HG03103 (cell line): ENCODE data around the gene ZBTB12.
"Not testable (repeated sequence)": the region's sequence is repeated elsewhere in the genome, so short reads cannot be mapped to it uniquely, and the experiment has no call there.

Experiments used
- ATAC-seq: cut with Tn5 transposase; IDR thresholded peaks from one replicate; pipeline ENCODE4 v1.9.1; 2021; ENCODE audit warnings: low read depth; ENCODE audit not compliant: unreplicated experiment

ZBTB12 gene

DNA sequence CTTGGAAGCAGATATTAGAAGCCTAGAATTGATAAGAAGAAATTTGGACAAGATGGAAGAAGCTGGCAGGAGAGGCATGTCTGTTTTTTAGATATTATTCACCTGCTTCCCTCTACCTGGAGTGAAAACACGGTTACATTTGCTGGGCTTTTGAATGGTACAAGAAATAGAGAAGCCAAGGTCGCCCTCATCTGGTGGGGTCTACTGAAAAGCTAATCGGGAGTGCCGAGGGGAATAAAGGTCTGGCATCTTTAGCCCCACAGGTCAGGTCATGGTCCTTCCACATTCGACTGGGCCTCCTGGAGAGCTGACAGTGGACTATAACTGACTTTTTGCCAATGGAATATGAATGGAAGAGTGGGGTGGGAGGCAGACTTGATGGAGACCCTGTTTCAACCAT lies 21.1 kb upstream of the ZBTB12 start:
- no peak for ATAC-seq

DNA sequence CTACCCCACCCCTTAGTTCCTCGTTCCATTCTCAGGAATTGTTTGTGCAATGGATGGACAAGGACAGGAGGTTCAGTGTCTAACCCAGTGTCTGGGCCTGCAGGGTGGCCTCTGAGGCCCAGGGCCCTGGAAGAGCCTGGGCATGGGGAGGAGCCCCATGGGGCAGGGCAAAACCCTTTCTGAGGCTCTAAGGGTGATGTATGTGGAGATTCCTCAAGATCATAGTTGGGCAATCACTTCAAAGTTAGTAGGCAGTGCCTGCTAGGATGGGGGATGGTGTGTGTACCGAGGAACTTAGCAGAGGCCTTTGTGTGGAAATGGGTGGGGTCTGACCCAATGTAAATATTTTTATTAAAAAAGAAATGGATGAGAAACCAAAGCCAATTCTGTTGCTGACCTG lies 18.9 kb upstream of the ZBTB12 start:
- ATAC-seq, result no peak

- no peak for ATAC-seq
These were observed 17.9 kb upstream of the ZBTB12 start for GRCh38 chr6:31919624-31920303.

DNA sequence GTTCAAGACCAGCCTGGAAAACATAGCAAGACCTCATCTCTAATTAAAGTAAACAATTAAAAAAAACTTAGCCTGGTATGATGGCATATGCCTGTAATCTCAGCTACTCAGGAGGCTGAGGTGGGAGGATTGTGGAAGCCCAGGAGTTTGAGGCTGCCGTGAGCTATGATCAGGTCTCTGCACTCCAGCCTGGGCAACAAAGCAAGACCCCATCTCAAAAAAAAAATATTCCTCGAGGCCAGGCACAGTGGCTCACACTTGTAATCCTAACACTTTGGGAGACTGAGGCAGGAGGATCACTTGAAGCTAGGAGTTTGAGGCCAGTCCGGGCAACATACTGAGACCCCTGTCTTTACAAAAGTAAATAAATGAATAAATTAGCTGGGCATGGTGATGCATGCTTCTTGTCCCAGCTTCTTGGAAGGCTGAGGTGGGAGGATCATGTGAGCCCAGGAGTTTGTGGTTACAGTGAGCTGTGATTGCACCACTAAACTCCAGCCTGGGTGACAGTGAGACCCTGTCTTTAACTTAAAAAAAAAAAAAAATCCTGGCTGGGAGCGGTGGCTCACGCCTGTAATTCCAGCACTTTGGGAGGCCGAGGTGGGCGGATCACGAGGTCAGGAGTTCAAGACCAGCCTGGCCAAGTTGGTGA lies 16.3 kb upstream of the ZBTB12 start:
- ATAC-seq, result no peak

DNA sequence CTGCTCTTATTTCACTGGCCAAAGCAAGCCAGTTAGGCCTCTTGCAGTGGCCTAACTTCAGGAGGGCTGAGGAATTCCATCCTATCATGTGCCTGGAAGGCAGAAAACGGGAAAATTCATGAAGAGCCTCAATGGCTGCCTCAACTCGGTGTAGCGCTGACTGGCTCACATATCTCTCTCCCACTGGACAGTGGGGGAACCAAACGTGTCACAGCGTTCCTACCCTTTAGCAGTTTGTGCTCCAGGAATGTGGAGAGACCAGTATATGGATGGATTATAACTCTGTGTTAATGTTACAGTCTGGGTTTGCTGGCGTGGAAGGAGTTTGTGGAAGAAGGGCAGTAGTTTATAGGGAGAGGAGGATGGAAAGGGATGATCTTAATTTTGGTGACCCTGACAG lies 13.9 kb upstream of the ZBTB12 start:
- no peak for ATAC-seq

DNA sequence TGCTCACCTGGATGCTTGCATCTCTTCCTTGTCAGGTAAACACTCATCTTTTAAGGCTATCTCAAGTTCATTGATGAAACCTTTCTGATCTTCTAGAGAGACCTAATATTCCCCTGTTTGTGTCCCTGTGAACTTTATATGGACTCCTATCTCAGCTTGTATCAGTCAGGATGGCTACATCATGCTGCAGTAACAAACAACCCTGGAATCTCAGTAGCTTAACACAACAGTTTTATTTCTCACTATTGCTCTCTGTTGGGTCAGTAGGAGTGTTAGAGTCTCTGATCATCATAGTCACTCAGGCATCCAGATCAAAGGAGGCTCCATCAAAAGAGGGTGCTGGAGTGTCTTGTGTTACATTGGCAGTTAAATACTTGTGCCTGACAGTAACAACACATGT lies 13.5 kb upstream of the ZBTB12 start:
- no peak for ATAC-seq

- no peak for ATAC-seq
These were observed 10.1 kb upstream of the ZBTB12 start for GRCh38 chr6:31911826-31912585.

DNA sequence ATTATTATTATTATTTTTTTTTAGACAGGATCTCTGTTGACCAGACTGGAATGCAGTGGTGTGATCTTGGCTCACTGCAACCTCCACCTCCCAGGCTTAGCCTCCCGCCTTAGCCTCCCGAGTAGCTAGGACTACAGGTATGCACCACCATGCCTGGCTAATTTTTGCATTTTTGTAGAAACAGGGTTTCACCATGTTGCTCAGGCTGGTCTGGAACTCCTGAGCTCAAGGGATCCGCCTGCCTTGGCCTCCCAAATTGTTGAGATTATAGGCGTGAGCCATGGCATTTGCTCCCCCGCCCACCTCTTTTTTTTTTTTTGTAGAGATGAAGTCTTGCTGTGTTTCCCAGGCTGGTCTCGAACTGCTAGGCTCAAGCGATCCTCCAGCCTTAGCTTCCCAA lies 7.4 kb upstream of the ZBTB12 start:
- not testable (repeated sequence) for ATAC-seq

GRCh38 chr6:31908791-31909190 lies 6.9 kb upstream of the ZBTB12 start:
- ATAC-seq, result no peak

DNA sequence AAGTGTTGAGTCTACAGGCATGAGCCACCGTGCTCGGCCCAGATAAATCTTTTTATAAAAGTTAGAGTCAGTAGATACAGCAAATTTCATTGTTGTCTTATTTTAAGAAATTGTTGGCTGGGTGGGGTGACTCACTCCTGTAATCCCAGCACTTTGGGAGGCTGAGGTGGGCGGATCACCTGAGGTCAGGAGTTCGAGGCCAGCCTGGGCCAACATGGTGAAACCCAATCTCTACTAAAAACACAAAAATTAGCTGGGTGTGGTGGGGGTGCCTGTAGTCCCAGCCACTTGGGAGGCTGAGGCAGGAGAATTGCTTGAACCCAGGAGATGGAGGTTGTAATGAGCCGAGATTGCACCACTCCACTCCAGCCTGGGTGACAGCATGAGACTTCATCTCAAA lies 6.4 kb upstream of the ZBTB12 start:
- not testable (repeated sequence) for ATAC-seq

DNA sequence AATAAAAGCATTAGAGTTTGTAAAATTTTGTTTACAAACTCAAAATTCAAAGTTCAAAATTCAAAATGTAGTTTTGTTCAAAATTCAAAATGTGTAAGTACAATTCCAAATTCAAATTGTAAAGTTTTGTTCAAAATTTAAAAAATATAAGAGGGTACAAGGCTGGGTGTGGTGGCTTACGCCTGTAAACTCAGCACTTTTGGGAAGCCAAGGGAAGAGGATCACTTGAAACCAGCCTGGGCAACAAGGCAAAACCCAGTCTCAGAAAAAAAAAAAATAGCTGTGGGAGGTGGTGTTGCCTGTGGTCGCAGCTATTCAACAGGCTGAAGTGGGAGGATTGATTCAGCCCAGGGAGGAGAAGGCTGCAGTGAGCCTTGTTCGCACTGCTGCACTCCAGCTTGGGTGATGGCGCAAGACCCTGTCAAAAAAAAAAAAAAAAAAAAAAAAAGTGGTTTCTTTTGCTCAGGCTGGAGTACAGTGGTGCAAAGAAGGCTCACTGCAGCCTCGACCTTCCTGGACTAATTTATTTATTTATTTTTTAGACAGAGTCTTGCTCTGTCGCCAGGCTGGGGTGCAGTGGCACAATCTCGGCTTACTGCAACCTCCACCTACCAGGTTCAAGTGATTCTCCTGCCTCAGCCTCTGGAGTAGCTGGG lies 5.4 kb upstream of the ZBTB12 start:
- no peak for ATAC-seq

- not testable (repeated sequence) for ATAC-seq
These were observed 4.8 kb upstream of the ZBTB12 start for GRCh38 chr6:31906727-31907126.

GRCh38 chr6:31906122-31906521 lies 4.2 kb upstream of the ZBTB12 start:
- no peak for ATAC-seq

DNA sequence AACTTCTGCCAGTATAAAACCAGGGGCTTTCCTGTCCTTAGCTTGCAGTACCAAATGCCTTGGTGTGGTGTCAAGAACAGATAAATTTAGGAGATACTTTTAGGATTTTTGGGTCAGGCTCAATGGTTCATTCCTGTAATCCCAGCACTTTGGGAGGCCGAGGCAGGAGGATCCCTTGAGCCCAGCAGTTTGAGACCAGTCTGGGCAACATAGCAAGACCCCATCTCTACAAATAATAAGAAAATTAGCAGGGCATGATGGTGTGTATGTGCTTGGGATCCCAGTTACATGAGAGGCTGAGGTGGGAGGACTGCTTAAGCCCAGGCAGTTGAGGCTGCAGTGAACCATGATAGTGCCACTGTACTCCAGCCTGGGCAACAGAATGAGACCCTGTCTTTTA lies 3.2 kb upstream of the ZBTB12 start:
- ATAC-seq, result no peak

GRCh38 chr6:31903957-31904356 lies 2.1 kb upstream of the ZBTB12 start:
- ATAC-seq, result no peak

GRCh38 chr6:31901415-31901952 lies 402 bp downstream of the ZBTB12 start:
- no peak for ATAC-seq

DNA sequence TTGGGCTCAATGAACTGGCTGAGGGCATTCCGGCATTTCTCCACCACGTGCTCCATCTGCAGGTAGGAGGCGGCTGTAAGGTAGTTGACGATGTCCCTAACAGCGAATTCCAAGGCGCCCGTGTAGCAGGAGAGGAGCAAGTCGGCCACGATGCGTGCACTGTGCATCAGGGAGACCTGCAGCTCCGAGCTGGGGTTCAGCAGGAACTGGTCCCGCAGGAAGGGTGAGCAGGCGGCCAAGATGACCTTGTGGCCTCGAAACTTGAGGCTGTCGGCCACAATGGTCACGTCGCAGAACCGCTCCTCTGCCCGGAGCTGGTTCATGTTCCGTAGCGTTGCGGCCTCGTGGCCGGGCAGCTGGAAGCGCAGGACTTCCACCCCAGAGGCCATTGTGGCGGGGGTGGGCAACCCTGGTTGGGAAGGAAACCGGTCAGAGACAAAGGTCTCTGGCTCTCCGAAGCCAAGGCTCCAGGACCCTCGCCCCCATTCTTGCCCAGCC lies 920 bp downstream of the ZBTB12 start:
- no peak for ATAC-seq

DNA sequence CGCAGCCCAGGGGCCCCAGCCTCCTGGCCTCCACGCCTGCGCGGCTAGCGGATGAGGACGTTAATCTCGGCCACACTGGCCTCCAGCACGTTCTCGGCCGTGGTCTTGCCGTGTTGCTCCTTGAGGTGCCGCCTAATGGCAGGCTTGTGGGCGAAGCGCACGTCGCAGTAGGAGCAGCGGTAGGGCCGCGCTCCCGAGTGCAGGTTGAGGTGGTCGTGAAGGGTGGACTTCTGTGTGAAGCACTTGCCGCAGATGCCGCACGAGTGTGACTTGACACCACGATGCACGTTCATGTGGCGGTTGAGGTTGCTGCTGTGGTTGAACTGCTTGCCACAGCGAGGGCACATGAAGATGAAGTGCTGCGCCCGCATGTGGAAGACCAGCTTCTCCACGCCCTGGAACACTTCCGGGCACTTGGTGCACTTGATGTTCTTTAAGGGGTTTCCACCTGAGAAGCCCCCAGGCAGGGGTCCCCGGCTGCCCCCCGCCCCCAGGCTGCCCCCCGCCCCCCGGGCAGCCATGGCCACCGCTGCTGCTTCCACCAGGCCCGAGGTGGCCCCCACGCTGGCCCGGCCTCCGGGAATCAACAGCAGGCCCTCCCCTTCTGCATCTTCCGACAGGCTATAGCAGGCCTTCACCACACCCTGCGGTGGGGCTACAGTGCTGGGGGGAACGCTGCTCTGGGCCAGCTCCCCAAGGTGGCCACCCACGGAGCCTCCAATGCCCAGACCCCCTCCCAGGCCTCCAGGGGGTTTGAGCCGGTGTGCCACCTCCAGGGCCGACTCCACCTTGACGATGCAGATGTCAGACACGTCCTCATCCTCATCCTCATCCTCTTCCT lies 1.8 kb downstream of the ZBTB12 start:
- no peak for ATAC-seq

GRCh38 chr6:31899215-31899614 lies 2.7 kb downstream of the ZBTB12 start:
- ATAC-seq, result no peak
